K562 (cell line): ENCODE measurements around the gene RALA.
"Not testable (repeated sequence)": the region's sequence is repeated elsewhere in the genome, so short reads cannot be mapped to it uniquely, and the experiment has no call there.

ENCODE experiments used
- ADNP ChIP-seq: fragments of 200-800 bp; sonication (Bioruptor generic); IDR thresholded peaks from 2 replicates; pipeline ENCODE4 v1.6.1; 2016; ENCODE audit warnings: missing genetic modification characterization, missing compliant biosample characterization
- ATF7 ChIP-seq: fragments of 450-650 bp; IDR thresholded peaks from 2 replicates; pipeline ENCODE4 v1.7.1; 2014; ENCODE audit warnings: mild to moderate bottlenecking, moderate library complexity
- EP300 ChIP-seq: IDR thresholded peaks from 2 replicates; pipeline ENCODE4 v1.6.1; 2012; ENCODE audit warnings: low read length, improper control_type of control experiment
- FOS ChIP-seq: IDR thresholded peaks from 3 replicates; pipeline ENCODE4 v1.6.1; 2011; ENCODE audit not compliant: insufficient read length; ENCODE audit errors: extremely low read depth
- MAX ChIP-seq: sonication (generic); formaldehyde crosslinking; IDR thresholded peaks from 2 replicates; pipeline ENCODE4 v1.9.0; 2022; ENCODE audit warnings: mild to moderate bottlenecking, missing genetic modification reagents
- ZFP1 ChIP-seq: fragments of 450-650 bp; formaldehyde crosslinking; IDR thresholded peaks from 2 replicates; pipeline ENCODE4 v1.4.0; 2020; ENCODE audit warnings: mild to moderate bottlenecking, mixed read lengths
- TF ChIP-seq, protein P1 (sequence below): fragments of 450-650 bp; IDR thresholded peaks from 2 replicates; pipeline ENCODE4 v1.7.0; 2016; ENCODE audit warnings: borderline replicate concordance

- not testable (repeated sequence) for TF ChIP-seq FOS; MAX (CRISPR knock-in tag); ADNP (tag); EP300; ATF7; ZFP1 (CRISPR knock-in tag)
- TF ChIP-seq, protein P1, sequence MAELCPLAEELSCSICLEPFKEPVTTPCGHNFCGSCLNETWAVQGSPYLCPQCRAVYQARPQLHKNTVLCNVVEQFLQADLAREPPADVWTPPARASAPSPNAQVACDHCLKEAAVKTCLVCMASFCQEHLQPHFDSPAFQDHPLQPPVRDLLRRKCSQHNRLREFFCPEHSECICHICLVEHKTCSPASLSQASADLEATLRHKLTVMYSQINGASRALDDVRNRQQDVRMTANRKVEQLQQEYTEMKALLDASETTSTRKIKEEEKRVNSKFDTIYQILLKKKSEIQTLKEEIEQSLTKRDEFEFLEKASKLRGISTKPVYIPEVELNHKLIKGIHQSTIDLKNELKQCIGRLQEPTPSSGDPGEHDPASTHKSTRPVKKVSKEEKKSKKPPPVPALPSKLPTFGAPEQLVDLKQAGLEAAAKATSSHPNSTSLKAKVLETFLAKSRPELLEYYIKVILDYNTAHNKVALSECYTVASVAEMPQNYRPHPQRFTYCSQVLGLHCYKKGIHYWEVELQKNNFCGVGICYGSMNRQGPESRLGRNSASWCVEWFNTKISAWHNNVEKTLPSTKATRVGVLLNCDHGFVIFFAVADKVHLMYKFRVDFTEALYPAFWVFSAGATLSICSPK, result not testable (repeated sequence)
These were observed 56.5 kb downstream of the RALA start for GRCh38 chr7:39679874-39680273.
